Measurements from ENCODE around the gene KRTAP10-2. TPM values are rescaled to one million over a fixed set of nuclear protein-coding genes. Genes with fewer than 3 reads are reported as not detected.
"Not testable (repeated sequence)": the region's sequence is repeated elsewhere in the genome, so short reads cannot be mapped to it uniquely, and the experiment has no call there.

The KRTAP10-2 gene
- total RNA-seq, 1 donor from 2014 or later: not detected

DNA sequence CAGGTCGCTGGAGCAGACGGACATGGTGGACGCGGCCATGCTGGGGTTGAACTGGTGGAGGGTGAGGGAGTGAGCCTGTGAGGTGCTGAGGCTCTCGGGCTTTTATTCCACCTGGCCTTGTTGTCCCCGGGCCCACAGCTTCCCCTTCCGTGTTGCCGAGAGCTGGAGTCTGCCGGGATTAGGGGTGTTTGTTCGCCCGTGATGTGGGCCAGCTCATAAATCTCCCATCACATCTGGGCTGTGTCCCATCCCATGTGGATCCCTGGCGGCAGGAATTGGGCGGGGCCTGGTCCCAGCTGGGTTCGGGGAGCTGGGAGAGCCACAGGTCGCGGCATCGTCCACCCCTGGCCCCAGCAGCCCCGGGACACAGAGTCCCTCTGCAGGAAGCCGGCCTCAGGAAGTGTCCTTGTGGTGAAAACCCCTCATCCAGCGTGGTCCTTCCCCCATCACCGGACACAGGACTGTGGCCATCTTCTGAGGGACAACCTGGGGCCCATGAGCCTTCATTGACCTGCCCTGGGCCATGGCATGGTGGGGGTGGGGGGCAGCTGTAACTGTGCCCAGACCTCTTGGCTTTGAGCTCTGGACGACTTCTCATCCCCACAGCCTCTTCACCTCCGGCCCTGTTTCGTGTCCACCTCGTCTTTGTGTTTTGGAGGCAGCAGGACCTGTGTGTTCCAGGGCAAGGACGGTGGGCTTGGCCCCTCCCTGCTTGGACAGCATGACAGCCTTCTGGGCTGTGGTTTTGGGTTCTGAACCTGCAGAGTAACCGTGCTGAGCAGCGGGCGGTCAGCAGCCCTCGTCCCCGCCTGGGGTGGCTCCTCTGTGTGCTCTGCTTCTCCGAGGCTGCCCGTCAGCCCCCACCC, 41.4 kb upstream of the KRTAP10-2 start, which contains the start of gene KRTAP10-6:
KRTAP10-6 (minus strand) TSS at position 60 of the 866 bp plus-strand sequence; CDS start at position 39, 21 bp downstream.
- DNase-seq (ENCODE audit: extremely low spot score in 2 of 2): peak; percentile 65 to 95
- no peak within 1 kb of the TSS for H3K4me3 ChIP-seq
- intact Hi-C loops (cut with DNase I): no loop called here

DNA sequence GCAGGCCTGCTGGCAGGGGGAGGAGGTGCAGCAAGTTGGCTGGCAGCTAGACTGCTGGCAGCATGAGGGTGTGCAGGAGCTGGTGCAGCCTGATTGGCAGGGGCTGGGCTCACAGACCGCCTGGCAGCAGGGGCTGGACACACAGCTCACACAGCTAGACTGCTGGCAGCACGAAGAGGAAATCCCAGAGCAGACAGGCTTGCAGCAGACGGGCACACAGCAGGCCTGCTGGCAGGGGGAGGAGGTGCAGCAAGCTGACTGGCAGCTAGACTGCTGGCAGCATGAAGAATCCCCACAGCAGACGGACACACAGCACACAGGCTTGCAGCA, 40.5 kb upstream of the KRTAP10-2 start:
- H3K36me3 ChIP-seq; H3K4me3 ChIP-seq; H3K27me3 ChIP-seq; H3K27ac ChIP-seq; H3K9me3 ChIP-seq; intact Hi-C loops (cut with DNase I); H3K4me1 ChIP-seq; DNase-seq (ENCODE audit: extremely low spot score in 2 of 2): not testable (repeated sequence)

More for the DNA sequence above, 41.4 kb upstream of the KRTAP10-2 start, which contains the start of gene KRTAP10-6:
- Histone ChIP-seq H3K4me1 (no peaks in the 10 kb centered on the region), H3K27ac (no peak within 1 kb of the TSS), H3K9me3 (no peaks in the 10 kb centered on the region), H3K27me3 (no peaks in the 10 kb centered on the region), H3K36me3 (no peaks in the 10 kb centered on the region)
- no peak for TF ChIP-seq POLR2AphosphoS5 (IDR thresholded peaks at IDR 0.05; ENCODE audit: insufficient read depth in 1 of 2, low read depth in 1 of 2)

DNA sequence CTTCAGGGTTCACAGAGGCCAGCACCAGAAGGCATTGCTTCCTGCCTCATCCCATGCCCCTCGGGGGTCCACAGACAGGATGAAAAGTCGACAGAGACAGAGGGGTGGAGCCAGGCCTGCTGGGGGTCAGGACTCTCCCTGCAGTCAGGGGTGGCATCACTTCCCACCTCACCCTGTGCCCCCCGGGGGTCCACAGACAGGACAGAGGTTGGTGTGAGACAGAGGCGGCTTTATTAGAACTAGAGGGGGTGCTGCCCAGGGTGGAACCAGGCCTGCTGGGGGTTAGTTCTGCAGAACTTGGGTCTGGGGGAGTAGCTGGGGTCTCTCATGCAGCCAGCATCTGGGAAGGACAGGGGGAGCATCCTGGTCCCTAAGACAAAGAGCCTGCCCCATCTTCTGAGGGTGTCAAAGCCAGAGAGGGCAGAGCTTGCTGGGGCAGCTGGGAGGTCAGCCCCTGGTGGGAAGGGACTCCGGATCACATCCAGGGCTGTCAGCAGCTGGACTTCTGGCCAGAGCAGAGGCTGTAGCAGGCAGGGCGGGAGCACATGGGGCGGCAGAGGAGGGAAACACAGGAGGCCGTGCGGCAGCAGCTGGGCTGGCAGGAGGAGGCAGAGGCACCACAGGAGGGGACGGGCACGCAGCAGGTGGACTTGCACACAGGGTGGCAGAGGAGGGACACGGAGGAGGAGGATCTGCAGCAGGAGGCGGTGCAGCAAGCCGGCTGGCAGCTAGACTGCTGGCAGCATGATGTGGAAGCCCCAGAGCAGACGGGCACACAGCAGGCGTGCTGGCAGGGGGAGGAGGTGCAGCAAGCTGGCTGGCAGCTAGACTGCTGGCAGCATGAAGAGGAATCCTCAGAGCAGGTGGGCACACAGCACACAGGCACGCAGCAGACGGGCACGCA, 39.8 kb upstream of the KRTAP10-2 start:
- H3K4me1 ChIP-seq; H3K4me3 ChIP-seq; intact Hi-C loops (cut with DNase I); H3K36me3 ChIP-seq; H3K27me3 ChIP-seq; H3K27ac ChIP-seq; H3K9me3 ChIP-seq: not testable (repeated sequence)
- DNase-seq (ENCODE audit: extremely low spot score in 2 of 2): peak; percentile 54 to 93

DNA sequence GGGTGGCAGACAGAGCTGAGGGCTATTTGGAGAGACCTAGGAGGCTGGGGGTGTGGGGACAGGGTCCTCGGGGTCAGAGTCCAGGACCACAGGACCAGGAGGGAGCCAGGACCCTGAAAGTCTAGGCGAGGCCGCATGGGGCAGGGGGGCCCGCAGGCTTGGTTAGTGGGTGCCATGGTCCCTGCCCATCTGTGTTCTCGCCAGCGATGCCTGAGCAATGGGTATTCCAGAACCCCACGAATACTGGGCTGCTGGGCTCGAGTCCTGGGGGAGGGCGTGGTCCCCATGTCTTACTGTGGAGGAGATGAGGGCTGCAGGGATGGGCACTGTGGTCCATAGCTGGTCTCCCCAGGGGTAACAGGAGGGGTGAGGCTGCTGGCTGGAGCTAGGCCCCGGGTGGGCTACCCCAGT, 39.0 kb upstream of the KRTAP10-2 start:
- intact Hi-C loops (cut with DNase I): no loop called here
- peak in 1 of 2 donors; percentile 79 for DNase-seq (ENCODE audit: extremely low spot score in 2 of 2)
- H3K27me3 ChIP-seq: no peaks in the 10 kb centered on the region

DNA sequence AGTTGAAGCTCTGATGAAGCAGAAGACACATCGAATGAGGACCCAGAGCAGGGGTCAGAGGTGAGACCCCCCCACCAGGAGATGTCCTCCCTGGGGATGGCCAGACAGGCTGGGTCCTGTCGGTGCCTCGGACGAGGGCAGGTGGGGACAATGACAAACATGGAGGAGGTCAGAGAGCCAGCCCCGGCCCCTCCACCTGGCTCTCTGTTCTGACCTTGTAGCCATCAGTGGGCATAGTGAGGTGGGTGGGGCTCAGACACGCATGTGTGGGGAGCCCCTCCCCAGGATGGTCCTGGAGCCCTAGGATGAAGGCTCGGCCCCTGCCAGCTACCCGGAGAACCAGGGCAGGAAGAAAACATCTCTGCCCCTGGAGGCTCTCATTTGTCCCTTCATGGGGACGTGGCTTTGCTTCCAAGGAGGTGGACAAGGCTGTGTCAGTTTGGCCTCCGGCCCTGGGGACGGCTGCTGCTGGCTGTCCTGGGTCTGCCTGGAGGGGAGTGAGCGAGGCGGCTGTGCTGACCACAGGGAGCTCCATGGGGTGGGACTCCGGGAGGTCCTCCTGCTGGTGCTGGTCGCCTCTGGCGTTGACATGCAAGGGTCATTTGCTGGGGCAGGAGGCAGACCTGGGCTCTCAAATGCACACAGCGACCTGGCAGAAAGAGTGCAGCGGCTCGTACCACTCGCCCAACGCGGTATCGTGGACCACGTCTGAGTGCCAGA, 38.4 kb upstream of the KRTAP10-2 start:
- no peaks in the 10 kb centered on the region for H3K9me3 ChIP-seq
- no peak overlapping the region for H3K27ac ChIP-seq
- TF ChIP-seq POLR2A (IDR thresholded peaks at IDR 0.05) (no peak), POLR2AphosphoS5 (IDR thresholded peaks at IDR 0.05; ENCODE audit: insufficient read depth in 1 of 2, low read depth in 1 of 2) (no peak)
- TF ChIP-seq, protein P1, sequence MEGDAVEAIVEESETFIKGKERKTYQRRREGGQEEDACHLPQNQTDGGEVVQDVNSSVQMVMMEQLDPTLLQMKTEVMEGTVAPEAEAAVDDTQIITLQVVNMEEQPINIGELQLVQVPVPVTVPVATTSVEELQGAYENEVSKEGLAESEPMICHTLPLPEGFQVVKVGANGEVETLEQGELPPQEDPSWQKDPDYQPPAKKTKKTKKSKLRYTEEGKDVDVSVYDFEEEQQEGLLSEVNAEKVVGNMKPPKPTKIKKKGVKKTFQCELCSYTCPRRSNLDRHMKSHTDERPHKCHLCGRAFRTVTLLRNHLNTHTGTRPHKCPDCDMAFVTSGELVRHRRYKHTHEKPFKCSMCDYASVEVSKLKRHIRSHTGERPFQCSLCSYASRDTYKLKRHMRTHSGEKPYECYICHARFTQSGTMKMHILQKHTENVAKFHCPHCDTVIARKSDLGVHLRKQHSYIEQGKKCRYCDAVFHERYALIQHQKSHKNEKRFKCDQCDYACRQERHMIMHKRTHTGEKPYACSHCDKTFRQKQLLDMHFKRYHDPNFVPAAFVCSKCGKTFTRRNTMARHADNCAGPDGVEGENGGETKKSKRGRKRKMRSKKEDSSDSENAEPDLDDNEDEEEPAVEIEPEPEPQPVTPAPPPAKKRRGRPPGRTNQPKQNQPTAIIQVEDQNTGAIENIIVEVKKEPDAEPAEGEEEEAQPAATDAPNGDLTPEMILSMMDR (IDR thresholded peaks at IDR 0.05): no peak
- intact Hi-C loops (cut with DNase I): loop anchor here (10.0 kb wide), 1 partner anchor 135 kb away; the partner anchor contains the start of gene LRRC3
- no peak overlapping the region for H3K4me3 ChIP-seq
- H3K36me3 ChIP-seq: no peaks in the 10 kb centered on the region
- no peaks in the 10 kb centered on the region for H3K27me3 ChIP-seq
- DNase-seq (ENCODE audit: extremely low spot score in 2 of 2): peak; percentile 52 to 79
- no peaks in the 10 kb centered on the region for H3K4me1 ChIP-seq

More for the DNA sequence above, 39.0 kb upstream of the KRTAP10-2 start:
- H3K4me3 ChIP-seq: no peak overlapping the region
- no peaks in the 10 kb centered on the region for H3K36me3 ChIP-seq
- no peak overlapping the region for H3K27ac ChIP-seq
- no peaks in the 10 kb centered on the region for H3K9me3 ChIP-seq
- H3K4me1 ChIP-seq: no peaks in the 10 kb centered on the region
- no peak for TF ChIP-seq POLR2A (IDR thresholded peaks at IDR 0.05)
- TF ChIP-seq POLR2AphosphoS5 (IDR thresholded peaks at IDR 0.05; ENCODE audit: insufficient read depth in 1 of 2, low read depth in 1 of 2): no peak
- TF ChIP-seq, protein P1 (IDR thresholded peaks at IDR 0.05): no peak

DNA sequence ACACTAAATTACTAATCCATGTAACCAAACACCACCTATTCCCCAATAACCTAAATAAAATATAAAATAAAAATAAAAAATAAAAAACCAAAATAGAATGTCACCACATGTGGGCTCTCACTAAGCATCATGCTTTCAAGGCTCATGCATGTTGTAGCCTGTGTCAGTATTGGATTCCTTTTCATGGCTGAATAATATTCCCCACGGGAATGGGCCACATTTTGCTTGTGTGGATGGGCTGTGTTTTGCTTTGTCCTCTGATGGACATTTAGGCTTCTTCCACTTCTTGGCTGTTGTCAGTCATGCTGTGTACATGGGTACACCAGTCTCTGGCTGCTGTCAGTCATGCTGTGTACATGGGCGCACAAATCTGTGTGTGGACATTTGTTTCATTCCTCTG, 37.8 kb upstream of the KRTAP10-2 start:
- intact Hi-C loops (cut with DNase I): loop anchor here (10.0 kb wide), 1 partner anchor 134 kb away; the partner anchor contains the start of gene LRRC3
- no peaks in the 10 kb centered on the region for H3K27me3 ChIP-seq
- no peak overlapping the region for H3K27ac ChIP-seq
- no peaks in the 10 kb centered on the region for H3K36me3 ChIP-seq
- TF ChIP-seq, protein P1 (IDR thresholded peaks at IDR 0.05): no peak
- TF ChIP-seq POLR2AphosphoS5 (IDR thresholded peaks at IDR 0.05; ENCODE audit: insufficient read depth in 1 of 2, low read depth in 1 of 2) (no peak), POLR2A (IDR thresholded peaks at IDR 0.05) (no peak)
- no peaks in the 10 kb centered on the region for H3K4me1 ChIP-seq
- no peaks in the 10 kb centered on the region for H3K9me3 ChIP-seq
- H3K4me3 ChIP-seq: no peak overlapping the region
- peak in 1 of 2 donors; percentile 58 for DNase-seq (ENCODE audit: extremely low spot score in 2 of 2)

Measured in vagina (tissue), 2 donors.